HG03139 (cell line): ENCODE measurements around the gene RUVBL2.

Experiments used
- ATAC-seq: cut with Tn5 transposase; IDR thresholded peaks from one replicate; pipeline ENCODE4 v1.9.1; 2021; ENCODE audit not compliant: unreplicated experiment

RUVBL2 gene

GRCh38 chr19:48993175-48994034 is at the start of gene RUVBL2, which contains the start of gene GYS1:
RUVBL2 (plus strand) TSS chr19:48993887; CDS start chr19:48993912, 25 bp downstream.
GYS1 (minus strand) TSS chr19:48993309; CDS start chr19:48993112, 197 bp downstream.
- peak; percentile 87 for ATAC-seq

- ATAC-seq: no peak
Observed at GRCh38 chr19:48945415-48945814, 48.3 kb upstream of the RUVBL2 start.

GRCh38 chr19:48945817-48946216 is 47.9 kb upstream of the RUVBL2 start:
- ATAC-seq: no peak

- ATAC-seq: no peak
Observed at GRCh38 chr19:48946463-48947257, 47.0 kb upstream of the RUVBL2 start.

- ATAC-seq: no peak
Observed at GRCh38 chr19:48947258-48947542, 46.5 kb upstream of the RUVBL2 start.

GRCh38 chr19:48950159-48950558 is 43.5 kb upstream of the RUVBL2 start:
- ATAC-seq: no peak

- no peak for ATAC-seq
Observed at GRCh38 chr19:48950830-48951519, 42.7 kb upstream of the RUVBL2 start.

- ATAC-seq: no peak
Observed at GRCh38 chr19:48953141-48953540, 40.5 kb upstream of the RUVBL2 start.

GRCh38 chr19:48953990-48954594 is 39.6 kb upstream of the RUVBL2 start:
- ATAC-seq: no peak

GRCh38 chr19:48954595-48955307 is 38.9 kb upstream of the RUVBL2 start, which contains the start of gene BAX:
BAX (plus strand) TSS chr19:48954875; CDS start chr19:48954929, 54 bp downstream.
- peak; percentile 74 for ATAC-seq

GRCh38 chr19:48955308-48955958 is 38.3 kb upstream of the RUVBL2 start:
- no peak for ATAC-seq

GRCh38 chr19:48958006-48958405 is 35.7 kb upstream of the RUVBL2 start:
- no peak for ATAC-seq

GRCh38 chr19:48959341-48960239 is 34.1 kb upstream of the RUVBL2 start:
- no peak for ATAC-seq

GRCh38 chr19:48961051-48961649 is 32.5 kb upstream of the RUVBL2 start:
- no peak for ATAC-seq

GRCh38 chr19:48961673-48962028 is 32.0 kb upstream of the RUVBL2 start:
- no peak for ATAC-seq

GRCh38 chr19:48962029-48962848 is 31.4 kb upstream of the RUVBL2 start:
- no peak for ATAC-seq

GRCh38 chr19:48962849-48963165 is 30.9 kb upstream of the RUVBL2 start:
- ATAC-seq: no peak
